Measurements from ENCODE around the gene ITGA2B.

- TF ChIP-seq CTCF (IDR thresholded peaks at IDR 0.05; ENCODE audit: low read length): no peak
- no peak for TF ChIP-seq EZH2 (IDR thresholded peaks at IDR 0.05; ENCODE audit: borderline replicate concordance, low read length)
Measured at GRCh38 chr17:44361292-44362260, 27.9 kb downstream of the ITGA2B start.
